GM23338 (cell line): ENCODE measurements around the gene CCDC59. TPM values are rescaled to one million over a fixed set of nuclear protein-coding genes. Genes with fewer than 3 reads are reported as not detected.

Experiments
- CTCF ChIP-seq, 2 experiments: fragments of 200-600 bp in 1 of 2; sonication (generic) in 1 of 2; conservative IDR thresholded peaks; 2 replicates each; pipeline versions ENCODE4 v1.5.1 to v1.6.1; 2016 to 2017; ENCODE audit warnings: antibody characterized with exemption in 2 of 2, low read depth in 2 of 2, mild to moderate bottlenecking in 2 of 2, moderate library complexity in 1 of 2
- EZH2 ChIP-seq: fragments of 200-600 bp; sonication (generic); IDR thresholded peaks from one replicate; pipeline ENCODE4 v1.8.0; 2017; ENCODE audit warnings: antibody characterized with exemption, mild to moderate bottlenecking, low read depth; ENCODE audit not compliant: unreplicated experiment
- EZH2phosphoT487 ChIP-seq: fragments of 200-600 bp; sonication (generic); IDR thresholded peaks from one replicate; pipeline ENCODE4 v1.8.1; 2018; ENCODE audit warnings: antibody characterized with exemption; ENCODE audit not compliant: unreplicated experiment
- POLR2AphosphoS5 ChIP-seq: IDR thresholded peaks from 2 replicates; pipeline ENCODE4 v1.6.1; 2016; ENCODE audit warnings: antibody characterized with exemption, low read depth
- STAT1 ChIP-seq: IDR thresholded peaks from one replicate; pipeline ENCODE4 v1.6.1; 2016; ENCODE audit warnings: antibody characterized with exemption; ENCODE audit not compliant: unreplicated experiment
- ZNF114 ChIP-seq: fragments of 250-450 bp; sonication (Bioruptor Pico); IDR thresholded peaks from 2 replicates; pipeline ENCODE4 v1.5.0; 2020; ENCODE audit warnings: mild to moderate bottlenecking, moderate library complexity
- ZNF331 ChIP-seq: fragments of 250-450 bp; sonication (Bioruptor Pico); IDR thresholded peaks from 2 replicates; pipeline ENCODE4 v1.5.0; 2020; ENCODE audit warnings: low read depth, mild to moderate bottlenecking, moderate library complexity
- polyA plus RNA-seq: library from polyadenylated mRNA; unstranded; fragments of >200 nt; fragmentation: Nextera tagmentation; extraction: Ambion mirVana; gene quantifications from 2 replicates; pipeline ENCODE4 v1.2.1, GENCODE V29; 2016
- total RNA-seq: library from RNA; depleted of rRNA; stranded (reverse); fragments of >200 nt; shearing (Covaris generic); gene quantifications from 2 replicates; pipeline ENCODE4 v1.2.3, GENCODE V29; 2014
- TF ChIP-seq, protein P1 (sequence below): fragments of 250-450 bp; sonication (Bioruptor Pico); IDR thresholded peaks from 2 replicates; pipeline ENCODE4 v1.5.0; 2020; ENCODE audit warnings: mild to moderate bottlenecking, moderate library complexity
- TF ChIP-seq, protein P2 (sequence below): IDR thresholded peaks from 2 replicates; pipeline ENCODE4 v1.6.1; 2016; ENCODE audit warnings: antibody characterized with exemption

CCDC59 gene
- total and polyA plus RNA-seq, 2 experiments from 2014 or later: 52.2 to 197 TPM

- TF ChIP-seq, protein P1, sequence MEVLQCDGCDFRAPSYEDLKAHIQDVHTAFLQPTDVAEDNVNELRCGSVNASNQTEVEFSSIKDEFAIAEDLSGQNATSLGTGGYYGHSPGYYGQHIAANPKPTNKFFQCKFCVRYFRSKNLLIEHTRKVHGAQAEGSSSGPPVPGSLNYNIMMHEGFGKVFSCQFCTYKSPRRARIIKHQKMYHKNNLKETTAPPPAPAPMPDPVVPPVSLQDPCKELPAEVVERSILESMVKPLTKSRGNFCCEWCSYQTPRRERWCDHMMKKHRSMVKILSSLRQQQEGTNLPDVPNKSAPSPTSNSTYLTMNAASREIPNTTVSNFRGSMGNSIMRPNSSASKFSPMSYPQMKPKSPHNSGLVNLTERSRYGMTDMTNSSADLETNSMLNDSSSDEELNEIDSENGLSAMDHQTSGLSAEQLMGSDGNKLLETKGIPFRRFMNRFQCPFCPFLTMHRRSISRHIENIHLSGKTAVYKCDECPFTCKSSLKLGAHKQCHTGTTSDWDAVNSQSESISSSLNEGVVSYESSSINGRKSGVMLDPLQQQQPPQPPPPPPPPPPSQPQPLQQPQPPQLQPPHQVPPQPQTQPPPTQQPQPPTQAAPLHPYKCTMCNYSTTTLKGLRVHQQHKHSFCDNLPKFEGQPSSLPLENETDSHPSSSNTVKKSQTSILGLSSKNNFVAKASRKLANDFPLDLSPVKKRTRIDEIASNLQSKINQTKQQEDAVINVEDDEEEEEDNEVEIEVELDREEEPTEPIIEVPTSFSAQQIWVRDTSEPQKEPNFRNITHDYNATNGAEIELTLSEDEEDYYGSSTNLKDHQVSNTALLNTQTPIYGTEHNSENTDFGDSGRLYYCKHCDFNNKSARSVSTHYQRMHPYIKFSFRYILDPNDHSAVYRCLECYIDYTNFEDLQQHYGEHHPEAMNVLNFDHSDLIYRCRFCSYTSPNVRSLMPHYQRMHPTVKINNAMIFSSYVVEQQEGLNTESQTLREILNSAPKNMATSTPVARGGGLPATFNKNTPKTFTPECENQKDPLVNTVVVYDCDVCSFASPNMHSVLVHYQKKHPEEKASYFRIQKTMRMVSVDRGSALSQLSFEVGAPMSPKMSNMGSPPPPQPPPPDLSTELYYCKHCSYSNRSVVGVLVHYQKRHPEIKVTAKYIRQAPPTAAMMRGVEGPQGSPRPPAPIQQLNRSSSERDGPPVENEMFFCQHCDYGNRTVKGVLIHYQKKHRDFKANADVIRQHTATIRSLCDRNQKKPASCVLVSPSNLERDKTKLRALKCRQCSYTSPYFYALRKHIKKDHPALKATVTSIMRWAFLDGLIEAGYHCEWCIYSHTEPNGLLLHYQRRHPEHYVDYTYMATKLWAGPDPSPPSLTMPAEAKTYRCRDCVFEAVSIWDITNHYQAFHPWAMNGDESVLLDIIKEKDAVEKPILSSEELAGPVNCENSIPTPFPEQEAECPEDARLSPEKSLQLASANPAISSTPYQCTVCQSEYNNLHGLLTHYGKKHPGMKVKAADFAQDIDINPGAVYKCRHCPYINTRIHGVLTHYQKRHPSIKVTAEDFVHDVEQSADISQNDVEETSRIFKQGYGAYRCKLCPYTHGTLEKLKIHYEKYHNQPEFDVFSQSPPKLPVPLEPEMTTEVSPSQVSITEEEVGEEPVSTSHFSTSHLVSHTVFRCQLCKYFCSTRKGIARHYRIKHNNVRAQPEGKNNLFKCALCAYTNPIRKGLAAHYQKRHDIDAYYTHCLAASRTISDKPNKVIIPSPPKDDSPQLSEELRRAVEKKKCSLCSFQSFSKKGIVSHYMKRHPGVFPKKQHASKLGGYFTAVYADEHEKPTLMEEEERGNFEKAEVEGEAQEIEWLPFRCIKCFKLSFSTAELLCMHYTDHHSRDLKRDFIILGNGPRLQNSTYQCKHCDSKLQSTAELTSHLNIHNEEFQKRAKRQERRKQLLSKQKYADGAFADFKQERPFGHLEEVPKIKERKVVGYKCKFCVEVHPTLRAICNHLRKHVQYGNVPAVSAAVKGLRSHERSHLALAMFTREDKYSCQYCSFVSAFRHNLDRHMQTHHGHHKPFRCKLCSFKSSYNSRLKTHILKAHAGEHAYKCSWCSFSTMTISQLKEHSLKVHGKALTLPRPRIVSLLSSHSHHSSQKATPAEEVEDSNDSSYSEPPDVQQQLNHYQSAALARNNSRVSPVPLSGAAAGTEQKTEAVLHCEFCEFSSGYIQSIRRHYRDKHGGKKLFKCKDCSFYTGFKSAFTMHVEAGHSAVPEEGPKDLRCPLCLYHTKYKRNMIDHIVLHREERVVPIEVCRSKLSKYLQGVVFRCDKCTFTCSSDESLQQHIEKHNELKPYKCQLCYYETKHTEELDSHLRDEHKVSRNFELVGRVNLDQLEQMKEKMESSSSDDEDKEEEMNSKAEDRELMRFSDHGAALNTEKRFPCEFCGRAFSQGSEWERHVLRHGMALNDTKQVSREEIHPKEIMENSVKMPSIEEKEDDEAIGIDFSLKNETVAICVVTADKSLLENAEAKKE: no peak
- TF ChIP-seq ZNF331 (CRISPR knock-in tag) (no peak), EZH2phosphoT487 (no peak), STAT1 (no peak), ZNF114 (CRISPR knock-in tag) (no peak), CTCF (conservative IDR thresholded peaks at IDR 0.05; ENCODE audit: low read depth in 2 of 2) (no peak), EZH2 (no peak), POLR2AphosphoS5 (no peak)
- TF ChIP-seq, protein P2, sequence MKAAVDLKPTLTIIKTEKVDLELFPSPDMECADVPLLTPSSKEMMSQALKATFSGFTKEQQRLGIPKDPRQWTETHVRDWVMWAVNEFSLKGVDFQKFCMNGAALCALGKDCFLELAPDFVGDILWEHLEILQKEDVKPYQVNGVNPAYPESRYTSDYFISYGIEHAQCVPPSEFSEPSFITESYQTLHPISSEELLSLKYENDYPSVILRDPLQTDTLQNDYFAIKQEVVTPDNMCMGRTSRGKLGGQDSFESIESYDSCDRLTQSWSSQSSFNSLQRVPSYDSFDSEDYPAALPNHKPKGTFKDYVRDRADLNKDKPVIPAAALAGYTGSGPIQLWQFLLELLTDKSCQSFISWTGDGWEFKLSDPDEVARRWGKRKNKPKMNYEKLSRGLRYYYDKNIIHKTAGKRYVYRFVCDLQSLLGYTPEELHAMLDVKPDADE: no peak
Measured at GRCh38 chr12:82329508-82329907, 28.7 kb downstream of the CCDC59 start (continued).
